Activated naive CD8-positive, alpha-beta T cell treated with anti-CD3 and anti-CD28 coated beads for 36 hours (primary cell): ENCODE results near the gene CHMP6. TPM values are rescaled to one million over a fixed set of nuclear protein-coding genes. Genes with fewer than 3 reads are reported as not detected.
A peak's percentile ranks its signal among the peaks of the same experiment; 100 is the strongest.

Experiments used
- DNase-seq: peaks from one replicate; pipeline ENCODE4 v3.0.0; 2021
- H3K27ac Mint-ChIP-seq: one replicate; pipeline ENCODE4 v1.8.0; 2022; ENCODE audit warnings: mild to moderate bottlenecking, moderate library complexity, mixed read lengths
- H3K27me3 Mint-ChIP-seq: one replicate; pipeline ENCODE4 v1.8.0; 2022; ENCODE audit warnings: mild to moderate bottlenecking, mixed read lengths
- H3K36me3 Mint-ChIP-seq: one replicate; pipeline ENCODE4 v1.8.0; 2021; ENCODE audit warnings: mild to moderate bottlenecking, mixed read lengths
- H3K4me1 Mint-ChIP-seq: one replicate; pipeline ENCODE4 v1.8.0; 2021; ENCODE audit warnings: mixed read lengths
- H3K4me3 Mint-ChIP-seq: one replicate; pipeline ENCODE4 v1.8.0; 2022; ENCODE audit warnings: mild to moderate bottlenecking, moderate library complexity, mixed read lengths
- H3K9me3 Mint-ChIP-seq: one replicate; pipeline ENCODE4 v1.8.0; 2022; ENCODE audit warnings: mixed read lengths
- total RNA-seq, 2 experiments: library from RNA; stranded (reverse); gene quantifications; one replicate each; pipeline ENCODE4 v1.2.3, GENCODE V29; 2021

CHMP6 gene
- total RNA-seq, 2 experiments from 2014 or later = 21.6 to 23.8 TPM

DNA sequence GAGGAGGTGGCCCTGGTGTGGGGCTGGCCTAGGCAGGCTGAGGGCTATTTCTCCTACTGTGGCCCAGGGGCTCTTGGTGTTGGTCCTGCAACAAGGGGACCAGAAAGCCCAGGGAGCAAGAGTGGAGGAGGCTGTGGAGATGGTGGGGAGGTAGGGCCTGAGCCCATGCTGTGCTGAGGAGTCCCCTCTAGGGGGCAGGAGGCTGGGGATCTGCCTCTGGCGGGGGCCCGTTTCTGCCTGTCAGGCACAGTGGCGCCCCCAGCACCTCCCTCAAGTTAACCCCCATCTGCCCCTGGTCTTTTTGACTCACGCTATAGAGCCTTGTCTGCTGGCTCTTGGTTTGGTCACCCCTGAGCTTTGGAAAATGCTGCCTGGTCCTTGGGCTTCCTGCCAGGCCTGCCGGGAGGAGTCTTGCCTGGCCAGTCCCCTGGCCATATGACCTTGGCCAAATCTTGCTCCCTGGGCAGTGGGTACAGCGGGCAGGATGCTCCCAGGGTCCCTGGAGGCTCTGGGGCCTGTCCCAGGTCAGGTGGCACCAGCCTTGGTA lies 49.2 kb downstream of the CHMP6 start:
- Mint-ChIP-seq H3K9me3 (no peaks in the 10 kb centered on the region), H3K36me3 (no peaks in the 10 kb centered on the region), H3K27me3 (no peaks in the 10 kb centered on the region), H3K4me3 (no peak overlapping the region), H3K27ac (no peak overlapping the region), H3K4me1 (peaks cover 10% of the 10 kb centered on the region)
- peak; percentile 50 for DNase-seq

DNA sequence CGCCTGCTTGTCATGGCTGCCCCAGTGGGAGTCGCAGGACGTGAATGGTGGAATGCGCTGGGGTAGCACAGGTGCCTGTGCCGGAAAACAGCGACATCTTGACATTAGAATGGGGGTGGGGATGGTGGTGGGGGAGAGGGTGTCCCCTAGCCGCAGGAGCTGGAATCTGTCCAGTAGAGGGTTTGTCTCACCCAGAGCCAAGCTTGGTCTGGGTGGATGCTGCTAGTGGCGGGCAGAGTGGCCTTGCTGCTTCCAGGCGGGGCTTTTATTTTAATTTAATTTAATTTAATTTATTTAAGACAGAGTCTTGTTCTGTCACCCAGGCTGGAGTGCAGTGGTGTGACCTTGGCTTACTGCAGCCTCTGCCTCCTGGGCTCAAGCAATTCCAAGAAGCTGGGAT lies 51.0 kb downstream of the CHMP6 start:
- Mint-ChIP-seq H3K36me3 (no peaks in the 10 kb centered on the region), H3K9me3 (no peaks in the 10 kb centered on the region)

GRCh38 chr17:81043319-81043724 lies 51.7 kb downstream of the CHMP6 start:
- Mint-ChIP-seq H3K4me3 (no peak overlapping the region), H3K27ac (no peak overlapping the region), H3K36me3 (no peaks in the 10 kb centered on the region), H3K9me3 (no peaks in the 10 kb centered on the region), H3K27me3 (no peaks in the 10 kb centered on the region), H3K4me1 (no peaks in the 10 kb centered on the region)
- no peak for DNase-seq

More for the DNA sequence above, 51.0 kb downstream of the CHMP6 start:
- no peak for DNase-seq
- H3K27ac Mint-ChIP-seq = no peak overlapping the region
- no peaks in the 10 kb centered on the region for H3K4me1 Mint-ChIP-seq
- H3K27me3 Mint-ChIP-seq = no peaks in the 10 kb centered on the region
- no peak overlapping the region for H3K4me3 Mint-ChIP-seq

GRCh38 chr17:81043725-81044427 lies 52.2 kb downstream of the CHMP6 start:
- Mint-ChIP-seq H3K36me3 (no peaks in the 10 kb centered on the region), H3K27me3 (no peaks in the 10 kb centered on the region), H3K4me1 (no peaks in the 10 kb centered on the region), H3K9me3 (no peaks in the 10 kb centered on the region), H3K4me3 (no peak overlapping the region), H3K27ac (no peak overlapping the region)
- DNase-seq = no peak

GRCh38 chr17:81044428-81044763 lies 52.8 kb downstream of the CHMP6 start:
- no peaks in the 10 kb centered on the region for H3K36me3 Mint-ChIP-seq
- H3K27ac Mint-ChIP-seq = no peak overlapping the region
- DNase-seq = no peak
- no peaks in the 10 kb centered on the region for H3K9me3 Mint-ChIP-seq
- H3K4me3 Mint-ChIP-seq = no peak overlapping the region
- no peaks in the 10 kb centered on the region for H3K27me3 Mint-ChIP-seq
- H3K4me1 Mint-ChIP-seq = peaks cover 4% of the 10 kb centered on the region

DNA sequence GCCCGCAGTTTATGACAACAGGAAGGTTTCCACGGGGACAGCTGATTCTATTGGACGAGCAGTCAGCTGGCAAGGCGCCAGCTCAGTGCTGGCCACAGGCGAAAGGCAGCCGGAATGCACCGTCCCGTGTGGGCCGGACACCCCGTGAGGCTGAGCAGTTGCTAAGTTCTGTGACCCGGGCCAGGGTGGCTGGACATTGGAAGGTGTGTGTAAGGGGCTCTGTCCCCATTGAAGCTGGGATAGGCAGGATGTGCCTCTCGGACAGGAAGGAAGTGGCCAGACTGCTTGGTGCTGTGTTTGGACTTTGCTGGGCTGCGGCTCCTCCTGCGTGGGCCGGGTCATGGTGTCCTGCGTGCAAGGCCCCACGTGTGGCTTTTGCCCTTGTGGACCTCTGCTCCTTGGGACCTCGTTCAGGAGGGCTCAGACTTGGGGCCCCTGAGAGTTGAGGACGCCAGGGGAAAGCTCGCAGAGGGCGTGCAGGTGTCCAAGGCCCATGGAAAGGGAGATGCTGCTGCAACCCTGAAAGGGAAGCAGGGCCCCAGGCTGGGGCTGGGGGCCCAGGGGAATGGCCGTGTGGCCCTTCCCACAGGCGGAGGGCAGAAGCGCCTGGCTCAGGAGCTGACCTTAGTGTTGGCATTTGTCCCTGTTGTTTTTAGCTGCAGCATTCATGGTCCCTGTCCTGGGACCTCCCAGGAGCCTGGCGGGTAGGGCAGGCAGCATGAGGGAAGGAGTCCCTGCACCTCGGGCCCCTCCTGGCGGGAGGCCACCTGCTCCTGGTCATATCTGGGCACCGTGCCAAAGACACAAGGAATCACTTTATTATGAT lies 53.3 kb downstream of the CHMP6 start:
- Mint-ChIP-seq H3K9me3 (no peaks in the 10 kb centered on the region), H3K27me3 (no peaks in the 10 kb centered on the region), H3K4me1 (peaks cover 6% of the 10 kb centered on the region), H3K4me3 (no peak overlapping the region), H3K36me3 (no peaks in the 10 kb centered on the region), H3K27ac (no peak overlapping the region)
- no peak for DNase-seq

- H3K27ac Mint-ChIP-seq = no peak overlapping the region
- peaks cover 6% of the 10 kb centered on the region for H3K4me1 Mint-ChIP-seq
- no peaks in the 10 kb centered on the region for H3K9me3 Mint-ChIP-seq
- no peak overlapping the region for H3K4me3 Mint-ChIP-seq
- no peaks in the 10 kb centered on the region for H3K27me3 Mint-ChIP-seq
- no peak for DNase-seq
- H3K36me3 Mint-ChIP-seq = no peaks in the 10 kb centered on the region
Observed at GRCh38 chr17:81045590-81046095, 54.0 kb downstream of the CHMP6 start.

GRCh38 chr17:81046132-81046769 lies 54.6 kb downstream of the CHMP6 start:
- Mint-ChIP-seq H3K36me3 (no peaks in the 10 kb centered on the region), H3K27ac (no peak overlapping the region), H3K27me3 (no peaks in the 10 kb centered on the region), H3K4me1 (peaks cover 6% of the 10 kb centered on the region), H3K9me3 (no peaks in the 10 kb centered on the region), H3K4me3 (no peak overlapping the region)
- DNase-seq = no peak

DNA sequence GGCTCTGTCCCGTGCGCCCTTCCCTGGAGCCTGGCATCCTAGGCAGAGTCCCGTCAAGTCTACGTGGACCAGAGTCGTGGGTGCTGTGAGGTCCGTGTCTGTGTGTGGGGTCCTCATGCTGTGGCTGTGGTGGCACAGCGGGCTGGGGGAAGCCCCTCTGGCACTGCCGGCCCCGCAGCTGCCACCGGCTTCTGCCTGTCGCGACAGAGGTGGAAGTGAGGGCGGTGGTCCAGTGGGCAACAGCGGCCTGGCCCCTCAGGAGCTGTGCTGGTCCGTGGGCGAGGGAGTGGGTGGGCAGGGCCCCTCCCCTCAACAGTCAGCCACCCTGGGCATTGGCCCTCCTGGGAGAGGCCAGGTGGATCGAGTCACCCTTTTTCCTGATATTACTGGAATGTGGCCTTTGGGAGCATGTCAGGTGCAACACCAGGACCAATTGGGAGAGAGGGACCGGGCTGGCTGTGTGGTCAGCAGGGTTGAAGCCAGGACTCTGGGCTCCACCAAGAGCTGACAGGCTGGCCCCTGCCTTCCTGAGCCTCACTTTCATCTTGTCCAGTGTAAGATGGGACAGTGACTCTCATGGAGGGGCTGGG lies 55.2 kb downstream of the CHMP6 start:
- Mint-ChIP-seq H3K36me3 (no peaks in the 10 kb centered on the region), H3K4me3 (no peak overlapping the region)
- no peak for DNase-seq

DNA sequence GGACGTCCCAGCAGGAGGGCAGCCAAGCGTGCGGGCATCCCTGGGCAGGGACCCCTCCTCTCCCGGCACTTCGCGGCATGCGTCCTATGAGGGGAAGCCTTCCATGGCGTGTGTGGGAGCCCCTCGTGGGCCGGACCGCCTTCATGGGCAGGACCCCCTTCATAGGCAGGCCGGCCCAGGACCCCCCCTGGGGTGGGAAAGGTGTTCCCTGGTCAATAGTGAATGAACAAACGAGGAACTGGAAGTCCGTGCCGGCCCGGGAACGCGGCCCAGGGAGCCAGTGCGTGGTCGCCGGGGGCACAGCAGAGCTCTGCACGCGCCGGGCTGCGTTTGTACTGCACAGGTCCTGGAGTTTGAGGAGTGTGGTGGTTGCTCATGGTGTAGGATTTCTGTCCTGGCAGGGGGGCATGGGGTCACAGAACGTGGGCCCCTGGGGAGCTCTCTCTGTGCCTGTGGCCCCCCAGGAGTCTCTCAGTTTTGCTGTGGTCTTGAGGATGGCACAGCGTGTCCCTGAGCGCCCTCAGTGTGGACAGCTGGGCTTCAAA lies 57.3 kb downstream of the CHMP6 start:
- no peaks in the 10 kb centered on the region for H3K36me3 Mint-ChIP-seq
- peaks cover 6% of the 10 kb centered on the region for H3K4me1 Mint-ChIP-seq
- H3K9me3 Mint-ChIP-seq = no peaks in the 10 kb centered on the region
- no peak for DNase-seq
- H3K27me3 Mint-ChIP-seq = no peaks in the 10 kb centered on the region
- H3K4me3 Mint-ChIP-seq = no peak overlapping the region
- no peak overlapping the region for H3K27ac Mint-ChIP-seq

More for the DNA sequence above, 55.2 kb downstream of the CHMP6 start:
- Mint-ChIP-seq H3K4me1 (peaks cover 6% of the 10 kb centered on the region), H3K27ac (no peak overlapping the region), H3K27me3 (no peaks in the 10 kb centered on the region), H3K9me3 (no peaks in the 10 kb centered on the region)

DNA sequence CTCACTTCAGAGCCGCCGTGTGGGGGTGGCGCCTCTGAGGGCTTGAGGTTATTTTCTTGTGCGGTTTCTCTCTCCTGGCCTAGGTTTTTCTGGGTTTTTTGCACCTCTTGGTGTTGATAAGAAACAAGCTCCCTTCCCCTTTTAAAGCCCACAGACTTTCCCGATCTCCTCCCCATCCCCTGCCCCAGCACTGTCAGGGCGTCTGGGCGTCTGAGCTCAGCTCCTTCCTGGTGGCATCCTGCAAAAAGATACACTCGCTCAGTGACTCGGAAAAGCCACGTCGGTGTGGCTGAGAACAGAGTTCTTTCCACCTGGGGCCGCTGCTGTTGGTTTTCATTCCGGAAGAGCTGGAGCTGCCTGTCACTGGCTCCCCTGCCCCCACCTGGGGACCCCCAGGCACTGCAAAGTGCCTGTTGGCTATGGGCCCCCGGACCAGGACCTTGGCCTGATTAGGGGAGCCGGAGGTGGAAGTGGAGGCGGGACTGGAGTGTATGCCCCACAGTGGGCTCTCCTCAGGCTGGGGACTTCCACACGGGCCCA lies 57.8 kb downstream of the CHMP6 start:
- H3K27ac Mint-ChIP-seq = no peak overlapping the region
- no peaks in the 10 kb centered on the region for H3K27me3 Mint-ChIP-seq
- peaks cover 6% of the 10 kb centered on the region for H3K4me1 Mint-ChIP-seq
- no peaks in the 10 kb centered on the region for H3K36me3 Mint-ChIP-seq
- peak overlapping the region; percentile 40 for H3K4me3 Mint-ChIP-seq
- H3K9me3 Mint-ChIP-seq = no peaks in the 10 kb centered on the region
- DNase-seq = no peak

Other genes with a start within 250 kb of the CHMP6 start
- 10 to 100 TPM in 1 of 2 experiments, 1 to 10 TPM in 1; 7.7 to 10.0 TPM for gene BAIAP2, start 43.3 kb downstream of the CHMP6 start, total RNA-seq
- gene PVALEF, start 173.7 kb downstream of the CHMP6 start, total RNA-seq = not detected
- under 1 TPM; 0.21 to 0.26 TPM for gene AATK, start 174.4 kb downstream of the CHMP6 start, total RNA-seq
- 10 to 100 TPM in 1 of 2 experiments, 1 to 10 TPM in 1; 8.6 to 10.2 TPM for gene CEP131, start 231.1 kb downstream of the CHMP6 start, total RNA-seq
- 10 to 100 TPM; 25.9 to 31.7 TPM for gene TEPSIN, start 247.2 kb downstream of the CHMP6 start, total RNA-seq
- 100 to 1,000 TPM in 1 of 2 experiments, 10 to 100 TPM in 1; 97.2 to 102 TPM for gene NDUFAF8, start 247.5 kb downstream of the CHMP6 start, total RNA-seq